HG02610 (cell line): ENCODE data around the gene MARS2.
A peak's percentile ranks its signal among the peaks of the same experiment; 100 is the strongest.
"Not testable (repeated sequence)": the region's sequence is repeated elsewhere in the genome, so short reads cannot be mapped to it uniquely, and the experiment has no call there.

Source experiments
- ATAC-seq: cut with Tn5 transposase; IDR thresholded peaks from one replicate; pipeline ENCODE4 v1.9.1; 2021; ENCODE audit warnings: mild to moderate bottlenecking, moderate library complexity; ENCODE audit not compliant: unreplicated experiment

Gene MARS2

GRCh38 chr2:197705912-197706838, 1.0 kb downstream of the MARS2 start:
- ATAC-seq: no peak

GRCh38 chr2:197706839-197707207, 1.7 kb downstream of the MARS2 start:
- ATAC-seq: no peak

GRCh38 chr2:197707316-197708213, 2.4 kb downstream of the MARS2 start:
- no peak for ATAC-seq

DNA sequence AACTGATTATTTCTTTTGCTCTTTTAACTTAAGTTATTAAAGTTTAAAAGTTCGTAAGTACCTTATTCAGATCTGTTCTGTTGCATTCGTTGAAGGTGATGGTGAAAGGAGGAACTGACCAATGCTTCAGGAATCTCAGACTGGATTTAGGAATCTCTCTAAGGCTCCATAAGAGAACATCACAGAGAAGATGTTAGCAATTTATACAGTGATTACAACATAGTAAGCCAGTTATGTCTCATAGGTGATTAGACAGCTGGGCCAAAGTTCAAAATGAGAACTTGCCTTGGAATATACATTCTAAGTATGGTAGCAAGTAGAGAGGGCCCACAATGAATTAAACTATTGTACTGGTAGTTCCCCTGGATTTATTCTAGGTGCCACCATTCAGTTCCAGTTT, 3.2 kb downstream of the MARS2 start:
- no peak for ATAC-seq

DNA sequence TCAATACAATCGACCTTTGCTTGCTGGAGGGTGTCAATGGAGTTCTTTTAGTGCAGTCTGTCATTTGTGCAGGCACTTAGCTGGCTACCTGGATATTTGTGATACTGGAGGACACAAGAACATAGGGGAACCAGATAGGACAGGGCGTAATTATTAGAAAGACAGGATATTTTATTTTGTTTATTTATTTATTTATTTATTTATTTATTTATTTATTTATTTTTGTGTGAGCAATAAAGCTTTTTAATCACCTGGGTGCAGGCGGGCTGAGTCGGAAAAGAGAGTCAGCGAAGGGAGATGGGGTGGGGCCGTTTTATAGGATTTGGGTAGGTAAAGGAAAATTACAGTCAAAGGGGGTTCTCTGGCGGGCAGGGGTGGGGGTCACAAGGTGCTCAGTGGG, 4.0 kb downstream of the MARS2 start:
- not testable (repeated sequence) for ATAC-seq

GRCh38 chr2:197710424-197711042, 5.4 kb downstream of the MARS2 start:
- ATAC-seq: peak; percentile 89

- ATAC-seq: no peak
Measured at GRCh38 chr2:197711578-197711977, 6.4 kb downstream of the MARS2 start.

DNA sequence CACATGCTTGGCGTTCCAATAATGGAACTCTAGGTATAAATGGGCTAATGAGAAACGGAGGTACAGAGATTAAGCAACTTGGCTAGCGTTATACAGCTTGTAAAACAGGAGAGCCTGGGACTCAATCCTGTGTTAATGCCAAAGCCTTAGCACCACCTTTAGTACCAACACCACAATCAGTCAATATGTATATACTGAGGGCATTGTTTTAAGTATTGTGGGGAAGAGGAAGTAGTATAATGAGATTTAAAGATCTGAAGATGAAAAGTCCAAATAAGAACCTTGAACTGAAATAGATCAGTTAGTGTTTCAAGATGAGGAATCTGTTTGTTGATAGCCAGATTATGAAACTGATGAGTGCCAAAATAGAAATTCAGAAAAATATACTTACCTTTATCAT, 8.1 kb downstream of the MARS2 start:
- no peak for ATAC-seq

DNA sequence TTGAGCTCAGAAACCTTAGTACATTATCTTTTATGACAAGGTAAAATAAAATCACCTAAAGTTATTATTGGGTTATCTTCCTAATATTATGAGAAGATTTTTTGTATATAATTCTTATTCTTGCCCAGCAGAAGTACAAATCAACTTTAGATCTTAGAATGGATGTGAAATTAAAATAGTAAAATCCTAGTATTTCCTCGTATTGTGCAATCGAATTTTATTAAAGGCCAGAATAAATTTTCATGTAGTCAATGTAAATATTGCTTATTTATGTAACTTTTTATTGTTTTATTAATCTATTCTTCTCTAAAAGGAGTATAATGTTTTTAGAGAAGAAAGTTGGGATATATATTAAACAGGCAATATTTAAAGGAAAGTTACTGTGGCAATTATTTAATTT, 12.7 kb downstream of the MARS2 start:
- ATAC-seq: no peak

DNA sequence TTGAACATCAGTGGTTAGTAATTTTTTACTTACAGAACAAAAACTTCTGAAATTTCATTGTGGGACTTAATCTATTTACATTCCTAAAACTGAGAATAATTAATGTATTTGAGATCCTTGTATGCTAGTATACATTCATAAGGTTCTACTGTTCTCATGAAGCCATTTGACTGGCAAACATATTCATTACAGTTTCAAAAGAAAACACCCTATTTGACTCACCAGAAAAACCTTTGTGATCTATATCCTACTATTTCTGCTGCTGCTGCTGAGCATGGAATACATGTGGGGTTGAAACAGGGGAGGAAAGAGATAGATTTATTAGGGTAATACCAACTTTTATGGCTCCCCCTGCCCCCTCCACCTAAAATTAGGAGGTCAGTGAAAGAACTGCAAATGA, 21.8 kb downstream of the MARS2 start:
- ATAC-seq: no peak

DNA sequence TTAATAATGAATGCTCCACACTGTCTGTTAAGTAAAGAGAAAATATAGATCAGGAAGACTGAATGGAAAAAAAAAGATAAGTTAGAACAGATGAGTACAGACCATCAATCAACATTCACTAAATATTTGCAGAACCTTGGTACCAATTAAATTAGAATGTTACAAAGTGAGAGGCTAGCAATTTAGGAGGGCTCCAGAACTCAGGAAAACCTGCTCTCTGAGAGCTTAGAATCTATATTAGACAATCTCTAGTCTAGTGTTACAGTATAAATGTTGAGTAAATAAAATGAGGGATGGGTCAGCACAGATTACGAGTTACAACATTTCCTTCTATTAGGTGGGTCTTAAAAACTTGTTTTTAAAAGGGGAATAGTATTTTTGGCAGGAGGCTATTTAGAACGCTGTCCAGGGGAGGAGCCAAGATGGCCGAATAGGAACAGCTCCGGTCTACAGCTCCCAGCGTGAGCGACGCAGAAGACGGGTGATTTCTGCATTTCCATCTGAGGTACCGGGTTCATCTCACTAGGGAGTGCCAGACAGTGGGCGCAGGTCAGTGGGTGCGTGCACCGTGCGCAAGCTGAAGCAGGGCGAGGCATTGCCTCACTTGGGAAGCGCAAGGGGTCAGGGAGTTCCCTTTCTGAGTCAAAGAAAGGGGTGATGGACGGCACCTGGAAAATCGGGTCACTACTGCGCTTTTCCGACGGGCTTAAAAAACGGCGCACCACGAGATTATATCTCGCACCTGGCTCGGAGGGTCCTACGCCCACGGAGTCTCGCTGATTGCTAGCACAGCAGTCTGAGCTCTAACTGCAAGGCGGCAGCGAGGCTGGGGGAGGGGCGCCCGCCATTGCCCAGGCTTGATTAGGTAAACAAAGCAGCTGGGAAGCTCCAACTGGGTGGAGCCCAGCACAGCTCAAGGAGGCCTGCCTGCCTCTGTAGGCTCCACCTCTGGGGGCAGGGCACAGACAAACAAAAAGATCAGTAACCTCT, 23.7 kb downstream of the MARS2 start:
- not testable (repeated sequence) for ATAC-seq

DNA sequence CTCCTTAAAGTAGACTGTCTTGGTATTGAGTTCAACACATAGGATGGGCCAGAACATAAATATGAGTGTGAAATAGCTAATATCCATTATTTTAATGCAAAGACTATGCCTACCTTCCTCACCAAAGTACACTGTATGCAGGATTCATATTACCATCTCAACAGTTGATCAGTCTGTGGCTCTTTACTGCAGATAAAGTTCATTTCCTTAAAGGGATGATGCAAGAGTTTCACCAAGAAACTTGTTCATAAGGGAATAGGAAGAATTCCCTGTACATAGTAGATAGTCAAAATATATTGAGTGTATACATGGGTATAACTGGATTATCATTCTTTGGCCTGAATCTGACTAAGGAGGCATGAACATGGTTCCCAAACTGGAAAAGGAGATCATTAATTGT, 35.0 kb downstream of the MARS2 start:
- ATAC-seq: no peak
